HG03521 (cell line): ENCODE results near the gene TRIM9.
A peak's percentile ranks its signal among the peaks of the same experiment; 100 is the strongest.

Experiments used
- ATAC-seq: cut with Tn5 transposase; IDR thresholded peaks from one replicate; pipeline ENCODE4 v1.9.1; 2021; ENCODE audit warnings: mild to moderate bottlenecking, moderate library complexity; ENCODE audit not compliant: unreplicated experiment

Gene TRIM9

DNA sequence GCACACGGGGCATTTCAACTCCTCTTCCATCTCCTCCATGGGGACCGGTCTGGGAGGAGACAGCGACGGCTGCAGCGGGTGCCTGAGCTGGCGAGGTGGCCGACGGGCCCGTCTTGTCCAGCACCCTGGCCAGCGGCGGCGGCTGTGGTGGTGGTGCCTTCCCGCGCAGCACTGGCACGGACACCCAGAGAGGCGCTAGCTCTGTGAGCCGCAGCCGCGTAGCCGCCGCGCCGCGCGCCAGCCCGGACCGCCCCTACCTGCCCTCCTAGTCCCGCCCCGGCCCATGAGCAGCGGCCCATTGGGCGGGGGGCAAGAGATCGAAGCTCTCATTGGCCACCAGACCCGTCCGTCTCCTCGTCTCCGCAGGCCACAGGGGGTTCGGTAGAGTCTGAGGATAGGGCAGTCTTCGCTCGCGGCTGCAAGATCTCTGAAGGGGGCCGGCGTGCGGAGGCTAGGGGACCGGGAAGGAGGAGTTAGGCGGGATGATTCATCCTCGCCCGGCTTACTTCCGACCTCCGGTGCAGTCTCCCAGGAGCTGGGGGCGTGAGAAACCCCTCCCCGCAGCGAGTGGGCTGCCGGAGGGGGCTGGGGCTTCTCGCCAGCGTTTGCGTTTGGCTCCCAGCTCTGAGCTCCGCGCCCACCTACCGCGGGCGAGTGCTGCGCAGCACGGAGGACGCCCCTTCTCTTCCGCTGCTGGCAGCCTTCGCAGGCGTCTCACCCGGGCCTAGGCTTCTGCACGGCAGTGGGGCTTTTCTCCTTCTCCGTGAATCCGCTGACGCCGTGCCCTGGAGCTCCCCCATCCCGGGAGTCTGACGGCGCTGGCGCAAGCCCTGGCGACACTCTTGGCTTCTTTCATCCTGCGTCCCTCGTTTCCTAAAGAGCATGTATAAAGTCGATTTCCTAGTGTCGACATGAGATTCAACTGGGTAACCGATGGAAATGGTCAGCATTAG is at the start of gene TRIM9:
Gene TRIM9, minus strand, starts transcription at position 205 of the 953 bp plus-strand sequence. Its CDS starts 166 bp downstream, at position 39.
- ATAC-seq = peak; percentile 99

DNA sequence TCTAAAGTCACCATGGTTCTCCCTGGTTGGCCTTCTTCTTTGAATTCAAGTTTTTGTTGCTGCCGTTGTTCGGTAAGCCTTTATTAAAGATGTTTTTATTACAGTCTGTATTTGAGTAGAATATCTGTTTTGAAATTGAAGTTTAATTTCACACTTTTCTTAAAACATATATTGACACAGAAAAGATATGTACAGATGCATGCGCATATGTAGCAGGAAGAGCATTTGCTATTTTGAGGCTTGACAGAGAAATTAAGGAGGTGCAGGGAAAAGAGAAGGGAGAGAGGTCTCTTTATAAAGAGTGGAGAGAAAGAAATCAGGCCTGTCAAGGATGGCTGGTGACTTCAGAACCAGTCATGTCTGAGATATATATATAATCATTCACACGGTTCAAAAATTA is 46.0 kb upstream of the TRIM9 start:
- no peak for ATAC-seq

DNA sequence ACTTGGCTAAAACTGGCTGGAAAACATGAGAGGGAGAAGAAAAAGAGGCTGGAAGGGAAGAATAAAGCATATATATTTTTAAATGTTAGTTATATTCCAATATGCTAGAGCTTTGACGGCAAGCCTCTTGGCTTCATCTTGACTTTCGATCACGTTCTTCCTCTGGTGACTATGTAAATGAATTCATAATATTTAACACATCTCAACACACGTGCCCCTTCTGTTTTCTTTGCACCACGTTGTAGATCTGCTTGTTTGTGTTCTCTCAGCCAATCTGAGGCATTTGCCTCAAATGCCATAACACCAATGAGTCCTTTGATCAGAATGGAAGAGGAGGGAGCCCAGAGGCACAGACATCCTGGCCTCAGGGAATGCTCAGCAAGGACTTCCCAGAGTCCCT is 45.4 kb upstream of the TRIM9 start:
- ATAC-seq = no peak

DNA sequence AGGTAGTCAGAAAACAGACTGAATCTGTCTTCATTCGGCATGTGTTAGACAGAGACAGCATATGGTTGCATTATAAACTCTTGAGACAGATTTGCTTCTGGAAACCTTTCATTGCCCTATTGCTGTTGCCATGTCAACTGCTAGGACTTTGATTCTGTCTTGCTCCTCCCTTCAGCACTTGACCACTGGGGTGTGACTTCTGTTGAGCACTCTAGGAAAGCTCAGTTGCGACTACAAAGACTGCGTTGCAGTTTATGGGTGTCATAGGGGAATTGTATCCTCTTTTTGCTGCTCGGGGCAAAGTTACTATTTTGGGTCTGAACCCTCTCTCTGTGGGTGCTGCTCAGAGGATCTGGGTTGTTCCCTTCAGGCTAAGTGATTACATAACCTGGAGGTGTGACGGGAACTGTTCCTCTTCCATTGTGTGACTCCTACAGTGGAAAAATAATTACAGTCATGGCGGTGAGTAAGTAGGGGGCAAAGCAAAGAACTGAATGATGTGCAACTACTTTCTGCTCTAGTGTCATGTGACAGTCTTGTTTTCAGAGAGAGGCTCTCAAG is 44.3 kb upstream of the TRIM9 start:
- ATAC-seq = no peak

DNA sequence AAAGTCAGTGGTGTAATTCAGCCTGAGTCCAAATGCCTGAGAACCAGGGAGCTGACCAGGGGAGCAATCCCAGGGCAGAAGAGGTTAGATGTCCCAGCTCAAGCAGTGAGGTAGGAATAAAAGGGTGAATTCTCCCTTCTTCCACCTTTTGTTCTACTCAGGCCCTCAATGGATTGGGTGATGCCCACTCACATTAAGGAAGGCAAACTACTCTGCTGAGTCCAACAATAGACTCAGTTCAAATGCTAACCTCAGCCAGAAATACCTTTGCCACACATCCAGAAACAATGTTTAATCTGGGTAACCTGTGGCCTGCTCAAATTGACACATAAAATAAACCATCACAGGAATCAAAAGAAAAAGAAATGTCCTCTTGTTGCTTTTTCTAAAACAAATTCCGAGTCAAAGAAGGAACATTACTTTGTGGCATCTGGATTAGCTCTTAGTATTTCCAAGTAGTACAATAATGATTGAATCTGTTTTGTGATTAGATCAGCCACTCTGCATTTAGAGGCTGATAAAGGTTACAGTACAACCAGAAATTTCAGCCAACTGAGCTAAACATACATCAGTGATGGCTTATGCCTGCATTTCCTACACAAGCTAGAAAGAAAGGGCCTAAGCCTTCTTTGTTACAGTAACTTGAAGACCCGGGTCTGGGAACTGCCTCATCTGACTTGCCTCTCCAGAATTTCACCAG is 43.6 kb upstream of the TRIM9 start:
- ATAC-seq = no peak

DNA sequence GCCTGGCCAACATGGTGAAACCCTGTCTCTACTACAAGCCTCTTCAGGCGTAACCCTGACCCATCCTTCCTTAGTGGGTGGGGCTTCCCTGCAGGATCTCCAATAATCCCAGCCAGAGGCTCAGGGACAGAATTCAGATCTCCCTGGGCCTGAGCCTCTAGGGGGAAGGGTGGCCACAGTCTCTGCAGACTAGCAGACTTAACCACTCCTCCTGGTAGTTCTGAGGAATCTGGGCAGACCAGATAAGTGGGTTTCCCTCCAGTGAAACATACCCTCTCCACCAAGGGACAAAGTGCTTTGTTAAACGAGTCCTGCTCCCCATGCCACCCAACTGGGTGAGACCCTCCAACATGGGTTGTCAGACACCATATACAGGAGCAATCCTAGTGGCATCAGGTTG is 36.6 kb upstream of the TRIM9 start:
- ATAC-seq = no peak

DNA sequence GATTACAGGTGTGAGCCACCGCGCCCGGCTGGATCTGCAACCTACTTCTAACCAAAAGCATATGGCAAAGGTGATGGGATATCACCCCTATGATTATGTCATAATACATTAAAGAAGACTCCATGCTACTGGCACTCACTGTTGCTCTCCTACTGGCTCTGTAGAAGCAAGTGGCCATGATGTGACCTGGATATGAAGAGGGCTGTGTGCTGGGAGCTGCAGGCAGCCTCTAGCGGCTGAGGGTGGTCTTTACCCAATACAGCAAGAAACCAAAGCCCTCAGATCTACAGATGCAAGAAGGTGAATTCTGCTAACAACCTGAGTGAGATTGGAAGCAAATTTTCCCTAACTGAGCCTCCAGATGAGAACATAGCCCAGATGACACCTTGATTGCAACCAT is 34.2 kb upstream of the TRIM9 start:
- ATAC-seq = no peak

DNA sequence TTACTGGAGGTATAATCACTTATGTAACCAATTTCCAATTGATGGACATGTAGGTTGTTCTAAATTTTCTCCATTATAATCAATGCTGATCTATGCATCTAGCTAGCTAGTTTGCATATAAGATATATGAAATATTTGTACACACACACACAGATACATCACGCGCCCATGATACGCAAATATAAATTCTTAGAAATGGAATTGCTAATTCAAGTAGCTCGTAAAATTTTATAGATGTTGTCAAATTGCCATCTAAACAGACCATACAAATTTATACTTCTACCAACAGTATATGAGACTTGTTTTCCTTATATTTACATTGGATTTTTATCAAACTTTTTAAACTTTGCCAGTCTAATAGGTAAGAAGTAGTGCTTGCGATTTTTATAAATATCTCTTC is 29.1 kb upstream of the TRIM9 start:
- no peak for ATAC-seq

DNA sequence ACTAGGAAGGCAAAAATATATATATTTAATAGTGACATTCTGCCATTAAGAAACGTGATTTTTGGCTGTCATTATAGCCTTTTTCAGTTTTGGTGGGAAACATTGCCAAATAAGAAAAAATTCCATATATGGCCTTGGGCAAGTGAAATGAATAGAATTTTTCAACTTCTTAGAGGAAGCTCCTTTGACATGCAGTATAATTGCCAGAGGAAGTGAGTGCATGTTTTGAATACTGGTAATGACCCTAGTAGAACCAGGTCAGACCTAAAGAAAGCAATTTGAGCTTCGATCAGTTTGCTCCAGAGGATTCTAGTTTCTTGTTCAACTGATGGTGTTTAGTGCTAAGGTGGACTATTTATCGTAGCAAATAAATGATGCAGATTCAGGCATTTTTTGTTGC is 26.2 kb upstream of the TRIM9 start:
- no peak for ATAC-seq

DNA sequence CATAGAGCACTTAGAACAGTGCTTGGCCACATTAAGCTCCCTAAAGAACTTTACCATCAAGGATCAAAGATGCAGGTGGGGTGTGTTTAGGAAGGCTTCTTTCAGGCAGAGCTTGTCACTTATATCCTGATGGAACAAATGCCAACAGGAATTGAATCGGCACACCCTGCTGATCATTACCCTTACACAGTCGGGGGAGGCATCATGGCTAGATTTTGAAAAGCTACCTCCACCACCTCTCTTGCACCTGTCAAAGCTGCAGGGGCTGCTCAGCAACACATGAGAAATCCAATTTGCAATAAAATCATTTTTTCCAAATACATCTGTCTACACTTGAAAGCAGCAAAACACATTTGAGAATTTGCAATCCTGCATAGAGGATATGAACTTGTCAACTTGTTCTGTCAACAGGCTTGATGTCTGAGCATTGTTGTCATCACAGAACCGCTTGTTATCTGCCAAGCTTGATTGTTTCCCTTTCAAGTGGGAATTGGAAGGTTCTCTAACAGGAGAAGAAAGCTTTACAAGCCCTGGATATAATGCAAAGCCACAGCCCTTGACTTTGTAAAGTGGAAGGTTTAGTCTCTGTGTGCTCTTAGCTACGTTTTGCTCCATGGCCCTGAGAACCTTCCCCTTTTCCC is 24.6 kb upstream of the TRIM9 start:
- no peak for ATAC-seq

DNA sequence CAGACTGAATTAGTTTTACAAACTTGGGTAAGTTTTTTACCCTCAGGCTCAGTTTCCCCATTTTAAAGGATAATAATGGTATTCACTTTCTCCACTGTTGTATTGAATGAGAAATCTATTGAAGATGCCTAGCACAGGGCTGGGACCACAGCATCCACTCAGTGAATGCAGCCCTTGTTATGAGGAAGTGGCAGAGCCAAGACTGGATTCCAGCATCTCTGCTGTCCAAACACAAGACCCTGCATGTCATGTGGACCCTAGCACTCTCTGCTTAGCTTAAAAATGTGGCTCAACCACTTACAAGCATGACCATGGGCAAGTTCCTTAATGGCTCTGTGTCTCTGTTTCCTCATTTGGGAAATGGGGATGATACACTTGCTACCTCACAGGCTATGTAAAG is 24.1 kb upstream of the TRIM9 start:
- ATAC-seq = no peak

DNA sequence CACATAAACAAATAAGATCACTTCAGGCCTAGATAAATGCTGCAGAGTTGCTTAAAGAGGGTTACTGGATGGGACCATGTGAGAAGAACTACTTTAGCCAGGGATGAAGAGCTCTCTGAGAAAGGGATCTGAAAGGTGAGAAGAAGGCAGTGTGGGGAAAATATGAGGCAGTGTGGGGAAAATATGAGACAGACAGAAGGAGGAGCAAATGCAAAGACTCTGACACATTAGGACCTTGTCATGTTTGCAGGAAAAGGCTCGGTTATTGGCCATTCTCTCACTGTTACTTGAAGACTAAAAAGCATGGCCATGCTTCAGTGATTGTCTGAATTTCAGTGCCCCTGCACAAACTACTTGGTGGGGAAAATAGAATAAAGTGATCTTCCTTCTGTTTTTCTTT is 22.7 kb upstream of the TRIM9 start:
- no peak for ATAC-seq

DNA sequence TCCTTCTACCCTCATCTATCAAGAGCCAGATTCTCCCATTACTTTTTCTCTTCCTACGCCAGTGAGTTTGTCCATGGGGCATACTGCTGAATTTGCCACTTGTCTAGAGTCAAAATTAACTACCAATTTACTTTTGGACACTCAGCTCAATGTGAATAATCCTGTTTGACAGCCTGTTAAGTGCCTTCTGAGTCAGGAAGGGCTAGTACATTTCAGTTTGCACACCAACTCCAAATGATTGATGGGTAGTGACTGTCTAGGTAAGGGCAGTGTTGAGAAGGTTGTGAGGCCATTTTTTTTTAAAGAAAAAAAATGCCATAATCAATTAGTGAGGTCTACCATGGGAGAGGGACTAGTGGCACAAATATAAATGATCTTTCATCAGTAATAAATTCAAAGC is 21.8 kb upstream of the TRIM9 start:
- ATAC-seq = no peak

DNA sequence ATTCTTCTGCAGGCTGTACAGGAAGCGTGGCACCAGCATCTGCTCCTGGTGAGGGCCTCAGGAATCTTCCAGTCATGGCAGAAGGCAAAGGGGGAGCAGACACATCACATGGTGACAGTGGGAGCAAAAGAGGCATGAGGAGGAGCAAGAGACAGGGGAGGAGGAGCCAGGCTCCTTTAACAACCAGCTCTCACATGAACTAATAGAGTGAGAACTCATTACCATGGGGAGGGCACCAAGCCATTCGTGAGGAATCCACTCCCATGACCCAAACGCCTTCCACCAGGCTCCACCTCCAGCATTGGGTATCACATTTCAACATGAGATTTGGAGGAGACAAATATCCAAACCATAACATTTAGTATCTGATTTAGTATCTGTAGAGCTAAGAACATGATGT is 14.7 kb upstream of the TRIM9 start:
- ATAC-seq = no peak

DNA sequence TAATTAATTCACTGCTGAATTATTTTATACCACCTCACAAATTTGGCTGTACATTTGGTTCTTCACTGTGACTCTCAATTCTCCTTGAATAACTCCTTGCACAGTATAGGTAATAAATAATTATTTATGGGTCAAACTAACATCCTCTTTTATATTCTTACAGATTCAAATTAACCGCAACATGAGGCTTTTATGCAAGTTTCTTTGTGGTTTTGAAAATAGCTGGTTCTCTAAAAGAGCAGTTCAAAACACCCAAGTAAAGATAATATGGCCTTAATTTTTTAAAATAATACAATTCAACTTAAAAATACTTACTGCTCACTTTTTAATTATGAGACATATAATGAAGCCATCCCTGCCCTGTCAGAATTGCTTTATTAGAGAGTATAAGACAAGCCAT is 12.9 kb upstream of the TRIM9 start:
- ATAC-seq = no peak

DNA sequence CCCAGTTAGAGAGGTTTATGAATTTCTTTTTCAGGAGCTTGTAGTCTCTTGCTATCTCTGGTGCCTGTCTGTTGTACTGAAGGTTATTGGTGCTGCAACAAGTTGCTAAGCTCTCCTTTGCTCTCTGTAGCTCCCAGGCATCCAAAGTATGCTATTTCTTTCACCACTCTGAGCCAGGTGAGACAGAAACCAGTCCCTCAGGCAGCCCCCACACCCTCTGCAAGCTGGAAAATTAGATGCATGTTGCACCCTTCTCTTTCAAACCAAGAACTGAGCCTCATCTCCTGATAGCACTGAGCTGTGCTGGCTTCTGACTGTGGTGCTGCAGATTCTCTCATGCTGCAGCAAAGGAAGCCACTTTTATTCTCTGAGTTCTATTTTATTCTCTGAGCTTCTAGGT is 9.6 kb upstream of the TRIM9 start:
- ATAC-seq = no peak

DNA sequence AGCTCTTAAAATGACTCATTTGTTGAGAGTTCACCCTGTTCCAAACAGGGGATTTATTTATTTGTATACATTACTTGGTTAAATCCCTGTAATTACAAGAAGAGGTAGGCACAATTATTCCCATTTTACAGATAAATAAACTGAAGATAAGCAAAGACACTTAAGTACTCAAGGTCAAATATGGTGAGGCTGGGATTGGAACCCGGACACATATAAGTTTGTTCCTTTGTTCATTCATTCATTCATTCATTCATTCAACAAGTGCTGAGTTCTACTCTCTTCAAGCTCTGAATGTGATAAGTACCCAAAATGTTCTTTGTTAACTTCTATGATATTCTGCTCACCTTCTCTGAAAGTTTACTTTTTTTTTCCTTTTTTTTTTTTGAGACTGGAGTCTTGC is 2.4 kb upstream of the TRIM9 start:
- no peak for ATAC-seq

DNA sequence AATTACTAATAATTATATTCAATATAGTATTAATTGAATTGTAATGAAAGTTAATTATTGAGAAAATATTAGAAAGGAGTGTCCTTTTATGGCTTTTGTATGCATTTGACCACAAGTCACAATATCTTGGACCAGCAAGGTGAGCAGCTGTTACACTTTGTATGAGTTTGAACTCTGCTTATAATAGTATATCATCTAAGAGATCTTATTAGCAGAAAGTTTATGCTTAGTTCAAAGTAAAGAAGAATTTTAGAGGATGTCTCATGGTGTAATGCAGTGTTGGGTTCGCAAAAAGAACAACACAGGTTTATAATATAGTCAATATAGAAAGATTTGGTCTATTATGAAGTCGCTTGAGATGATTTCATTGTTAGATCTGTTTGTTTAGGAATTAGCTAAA is 2.0 kb upstream of the TRIM9 start:
- ATAC-seq = no peak

DNA sequence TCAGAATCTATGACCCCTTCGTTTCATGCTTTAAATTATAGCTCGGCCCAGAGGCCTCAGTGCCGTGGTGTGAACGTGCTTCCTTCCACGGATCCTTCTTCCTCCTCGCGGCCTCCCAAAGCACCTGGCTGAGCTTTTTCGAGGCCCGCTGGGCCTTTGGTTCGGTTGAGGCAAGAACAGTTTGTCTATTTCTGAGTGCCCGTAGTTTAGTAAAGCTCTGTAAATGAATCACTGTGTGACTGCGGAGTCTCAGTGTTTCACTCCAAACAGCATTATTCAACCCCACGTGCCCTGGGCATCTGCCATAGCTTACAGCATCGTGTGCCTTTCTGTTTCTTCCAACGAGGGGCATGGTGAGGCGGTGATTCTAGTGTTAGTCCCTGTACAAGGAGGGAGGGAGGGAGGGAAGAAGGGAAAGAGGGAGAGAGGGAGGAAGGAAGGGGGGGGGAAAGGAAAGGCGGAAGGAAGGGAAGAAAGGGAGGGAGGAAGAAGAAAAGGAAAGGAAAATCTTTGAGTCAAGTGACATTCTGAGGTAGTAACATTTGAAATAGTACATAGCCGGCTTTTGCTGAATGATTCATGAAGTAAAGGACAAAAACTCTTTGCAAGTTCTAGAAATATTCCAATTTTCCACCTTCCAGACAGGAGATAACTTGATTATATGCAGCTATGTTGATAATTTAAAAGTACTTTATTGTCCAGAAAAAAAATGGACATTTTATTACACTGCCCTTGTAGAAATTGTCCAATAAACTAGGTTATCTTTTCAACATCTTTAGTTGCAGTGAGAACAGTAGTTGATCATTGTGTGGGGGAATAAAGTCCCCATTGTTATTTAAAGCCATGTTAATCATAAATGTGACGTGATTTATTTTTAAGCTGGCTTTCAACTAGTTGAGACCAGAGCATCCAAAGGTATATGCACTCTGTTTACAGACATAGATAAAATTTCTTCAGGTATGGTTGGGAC is 1.2 kb upstream of the TRIM9 start:
- no peak for ATAC-seq

DNA sequence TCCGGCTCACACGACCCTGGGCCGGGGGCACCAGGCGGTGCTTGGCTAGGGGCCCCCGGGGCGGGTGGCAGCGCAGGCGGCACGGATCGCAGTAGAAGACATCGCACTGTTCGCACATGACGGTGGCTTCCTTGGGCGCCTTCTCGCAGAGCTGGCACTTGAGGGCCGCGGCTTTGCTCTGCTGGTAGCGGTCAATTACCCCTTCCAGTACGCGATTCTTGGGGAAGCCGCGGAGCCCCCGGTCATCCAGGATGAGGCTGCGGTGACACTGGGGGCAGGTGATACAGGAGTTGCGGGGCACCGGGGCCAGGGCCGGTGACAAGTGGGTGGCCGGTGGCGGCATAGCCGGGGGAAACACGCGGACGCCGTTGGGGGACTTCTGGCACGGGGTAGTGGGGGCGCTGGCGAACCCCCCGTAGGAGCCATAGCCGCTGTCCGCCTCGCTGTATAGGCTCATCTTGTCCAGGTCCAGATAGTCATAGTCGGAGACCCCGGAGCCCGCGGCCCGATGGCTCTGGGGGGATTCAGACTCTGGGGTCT is 553 bp downstream of the TRIM9 start:
- no peak for ATAC-seq
